Neuron (in vitro differentiated cells): ENCODE data around the gene MAPKAPK3.

Source experiments
- H2AFZ ChIP-seq: one replicate; pipeline ENCODE4 v1.6.1; 2013; ENCODE audit warnings: low read depth, mild to moderate bottlenecking, inconsistent platforms, low read length, moderate library complexity
- H3K27me3 ChIP-seq: one replicate; pipeline ENCODE4 v1.6.1; 2013; ENCODE audit warnings: low read length; ENCODE audit not compliant: insufficient read depth
- H3K36me3 ChIP-seq: one replicate; pipeline ENCODE4 v1.6.1; 2013; ENCODE audit warnings: low read length; ENCODE audit not compliant: insufficient read depth
- H3K4me1 ChIP-seq: one replicate; pipeline ENCODE4 v1.6.1; 2013; ENCODE audit warnings: low read length; ENCODE audit not compliant: insufficient read depth
- H3K4me3 ChIP-seq: 2 replicates; pipeline ENCODE4 v1.5.1; 2013; ENCODE audit warnings: mild to moderate bottlenecking, low read length, moderate library complexity
- H3K9me3 ChIP-seq: one replicate; pipeline ENCODE4 v1.6.1; 2013; ENCODE audit warnings: low read length

Gene MAPKAPK3

GRCh38 chr3:50689558-50689957 is 72.6 kb downstream of the MAPKAPK3 start:
- no peaks in the 10 kb centered on the region for H3K9me3 ChIP-seq
- no peak overlapping the region for H3K4me3 ChIP-seq
- no peaks in the 10 kb centered on the region for H3K36me3 ChIP-seq
- H3K27me3 ChIP-seq, result no peaks in the 10 kb centered on the region
- no peak overlapping the region for H2AFZ ChIP-seq
- H3K4me1 ChIP-seq, result no peaks in the 10 kb centered on the region

GRCh38 chr3:50695031-50695430 is 78.1 kb downstream of the MAPKAPK3 start:
- no peaks in the 10 kb centered on the region for H3K36me3 ChIP-seq
- no peaks in the 10 kb centered on the region for H3K27me3 ChIP-seq
- no peaks in the 10 kb centered on the region for H3K9me3 ChIP-seq
- H3K4me1 ChIP-seq, result no peaks in the 10 kb centered on the region
- no peak overlapping the region for H3K4me3 ChIP-seq
- no peak overlapping the region for H2AFZ ChIP-seq

GRCh38 chr3:50696276-50696675 is 79.3 kb downstream of the MAPKAPK3 start:
- Histone ChIP-seq H3K27me3 (no peaks in the 10 kb centered on the region), H2AFZ (no peak overlapping the region), H3K4me1 (no peaks in the 10 kb centered on the region), H3K4me3 (no peak overlapping the region), H3K9me3 (no peaks in the 10 kb centered on the region), H3K36me3 (no peaks in the 10 kb centered on the region)

GRCh38 chr3:50698269-50698668 is 81.3 kb downstream of the MAPKAPK3 start:
- Histone ChIP-seq H3K4me3 (no peak overlapping the region), H3K9me3 (no peaks in the 10 kb centered on the region), H3K4me1 (no peaks in the 10 kb centered on the region), H2AFZ (no peak overlapping the region), H3K27me3 (no peaks in the 10 kb centered on the region), H3K36me3 (no peaks in the 10 kb centered on the region)
